Measurements from ENCODE around the gene WFS1. TPM values are rescaled to one million over a fixed set of nuclear protein-coding genes. Genes with fewer than 3 reads are reported as not detected.

Gene WFS1
- total and polyA plus RNA-seq, 9 of the 15 experiments (the other 6 are each of a cell fraction or from before 2014, with no cell fraction given), result 0.01 to 0.29 (median 0.03) TPM; not detected in 5

DNA sequence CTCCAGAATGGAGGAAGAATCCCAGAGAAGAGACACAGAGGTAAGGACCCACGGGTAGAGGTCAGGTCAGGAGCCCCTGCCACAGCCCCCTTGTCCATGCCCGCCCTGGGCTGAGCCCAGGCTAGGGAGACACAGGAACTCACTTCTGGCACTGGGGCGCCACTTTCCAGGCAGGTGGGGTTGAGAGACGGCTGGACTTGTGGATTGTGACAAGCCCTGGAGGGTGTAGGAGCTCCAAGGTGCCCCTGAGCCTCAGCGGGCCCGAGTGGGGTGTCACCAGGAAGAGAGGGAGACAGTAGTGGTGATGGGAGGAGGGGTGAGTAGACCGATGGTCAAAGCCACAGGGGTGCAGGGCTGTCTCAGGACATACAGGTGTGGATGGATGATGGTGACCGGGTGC, 58.9 kb downstream of the WFS1 start:
- Histone ChIP-seq H3K79me2 (ENCODE audit: control insufficient read depth, insufficient read depth, low read length) (no peaks in the 10 kb centered on the region), H3K27me3 (ENCODE audit: control insufficient read depth in 2 of 2, insufficient read depth in 2 of 2, low read length in 2 of 2) (peaks cover 5 to 31% of the 10 kb centered on the region in 2 experiments; a peak in 3 of 5 replicates), H3K9me1 (ENCODE audit: control insufficient read depth, insufficient read depth, low read length) (peaks cover 2% of the 10 kb centered on the region), H3K4me1 (replicated peaks in 1 of 2; ENCODE audit: control insufficient read depth in 2 of 2, insufficient read depth in 2 of 2, low read length in 2 of 2) (peaks cover 0 to 8% of the 10 kb centered on the region in 2 experiments; a peak in 2 of 5 replicates), H3K36me3 (ENCODE audit: control insufficient read depth, insufficient read depth, low read length) (no peaks in the 10 kb centered on the region), H3K4me3 (no peak overlapping the region), H4K20me1 (replicated peaks; ENCODE audit: control insufficient read depth, insufficient read depth, low read length) (peaks cover 10% of the 10 kb centered on the region), H3K27ac (ENCODE audit: extremely low read depth, low read depth, low read length) (no peak overlapping the region), H3K9ac (ENCODE audit: insufficient read depth in 1 of 2, low read depth in 2 of 2, low read length in 2 of 2) (no peak overlapping the region), H2AFZ (ENCODE audit: low read depth, low read length) (no peak overlapping the region), H3K4me2 (ENCODE audit: insufficient read depth, low read length) (no peak overlapping the region), H3K9me3 (replicated peaks; ENCODE audit: control insufficient read depth, insufficient read depth, low read depth, low read length) (no peaks in the 10 kb centered on the region)
- no peak for FAIRE-seq
- in situ Hi-C loops (cut with MboI) (loop anchor here (5.0 kb wide), 2 partner anchors 76 to 331 kb away; no protein-coding TSS in a partner anchor), intact Hi-C loops (cut with micrococcal nuclease) (no loop called here)
- TF ChIP-seq KLF6 (CRISPR knock-in tag; IDR thresholded peaks at IDR 0.05; ENCODE audit: borderline replicate concordance) (no peak), TCF15 (CRISPR knock-in tag; IDR thresholded peaks at IDR 0.05) (no peak), ZFP30 (CRISPR knock-in tag; IDR thresholded peaks at IDR 0.05; ENCODE audit: borderline replicate concordance) (no peak), TRIM24 (IDR thresholded peaks at IDR 0.05) (no peak)
- no TSS peak for BruUV-seq (replicated peaks)
- CTCF ChIA-PET (ENCODE audit: low intra/inter-chr PET ratio), result interaction anchor here (1.9 kb wide), 1 partner anchor 64 kb away, joined by 14 read pairs; no protein-coding TSS in a partner anchor
- no peak for DNase-seq (ENCODE audit: extremely low read depth in 1 of 4, low spot score in 3 of 4)
- POLR2A ChIA-PET, result no interaction called here
- 0% methylated on average over 8 of the region's 8 CpGs for WGBS (ENCODE audit: insufficient coverage, low coverage, missing lambda C conversion rate)
- no peak for ATAC-seq

Measured in K562 (cell line).